Activated CD8-positive, alpha-beta memory T cell treated with anti-CD3 and anti-CD28 coated beads for 1 hour (primary cell): Measurements from ENCODE around the gene DLG2.
"Not testable (repeated sequence)": the region's sequence is repeated elsewhere in the genome, so short reads cannot be mapped to it uniquely, and the experiment has no call there.

ENCODE experiments used
- DNase-seq, 2 donors: peaks; one replicate each; pipeline ENCODE4 v3.0.0-alpha.2; 2020; ENCODE audit warnings: low read depth in 1 of 2; ENCODE audit errors: extremely low read depth in 1 of 2

The DLG2 gene

DNA sequence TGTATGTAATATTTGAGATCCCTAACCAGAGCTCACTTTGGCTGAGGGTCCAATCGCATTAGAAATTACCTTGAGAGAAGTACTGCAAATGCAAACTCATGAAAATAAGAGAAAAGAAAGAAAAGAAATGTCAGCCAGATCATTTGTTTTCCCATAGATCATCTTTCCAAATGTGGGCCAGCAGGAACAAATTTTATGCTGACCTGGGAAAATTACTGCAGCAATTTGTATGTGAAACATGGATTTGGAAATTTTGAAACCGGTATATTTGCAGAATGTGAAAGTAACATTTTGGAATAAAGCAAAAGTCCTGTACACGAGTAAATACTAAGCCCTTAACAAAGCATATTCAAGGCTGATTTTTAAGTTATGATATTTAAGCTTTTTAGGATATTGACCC is 1282.1 kb downstream of the DLG2 start:
- no peak for DNase-seq

DNA sequence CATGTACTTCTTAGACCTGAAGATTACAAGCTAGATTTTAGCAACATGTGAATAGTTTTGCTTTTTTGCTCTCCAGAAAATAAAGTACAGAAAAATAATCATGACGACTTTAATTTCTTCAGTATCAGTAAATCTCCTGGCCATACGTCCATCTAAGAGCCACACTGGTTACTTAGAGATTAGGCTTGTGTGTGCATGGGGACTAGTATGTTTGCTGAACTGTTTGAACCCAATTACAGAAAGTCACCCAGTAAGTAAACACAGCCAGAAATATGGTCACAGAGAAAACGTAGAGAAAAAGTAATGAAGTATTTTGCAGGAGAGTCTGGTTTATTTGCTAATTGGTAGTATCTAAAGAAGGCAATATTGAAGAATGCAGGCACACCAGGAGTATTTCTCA is 1287.3 kb downstream of the DLG2 start:
- no peak for DNase-seq

DNA sequence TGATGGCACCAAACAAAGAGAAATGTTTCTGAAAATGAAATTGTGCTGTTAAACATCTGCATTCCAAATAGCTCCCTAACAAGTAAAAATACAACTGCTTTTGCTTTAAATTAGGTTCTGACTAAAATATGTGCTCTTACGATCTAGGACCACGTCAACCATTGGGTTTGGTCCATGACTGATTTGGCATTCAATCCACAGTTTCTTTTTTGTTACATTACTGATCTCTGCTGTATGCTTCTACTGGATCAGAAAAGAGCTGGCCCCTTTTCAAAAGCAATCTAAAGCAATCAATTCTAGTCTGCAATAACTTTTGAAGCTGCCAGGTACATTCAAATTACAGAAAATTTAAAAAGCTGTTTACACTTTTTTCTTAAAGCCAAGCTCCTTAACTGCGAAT is 1293.9 kb downstream of the DLG2 start:
- DNase-seq = no peak

DNA sequence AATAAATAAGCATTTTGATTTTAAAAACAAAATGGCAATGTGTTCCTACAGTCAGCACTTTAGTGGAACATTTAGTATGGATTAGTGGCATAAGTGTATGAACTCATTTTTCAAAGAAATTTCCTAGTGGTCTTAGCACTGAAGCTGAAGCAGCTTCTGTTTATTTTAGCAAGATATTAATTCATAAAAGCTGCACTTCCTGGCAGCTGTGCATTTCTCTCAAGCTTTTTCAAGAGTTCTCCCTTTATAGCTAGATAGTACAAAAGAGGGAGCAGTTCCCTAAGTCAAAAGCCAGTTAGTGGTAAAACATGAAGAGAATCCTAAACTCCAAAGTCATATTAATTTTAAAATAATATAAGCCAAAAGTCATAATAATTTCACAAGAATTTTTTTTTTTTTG is 1304.9 kb downstream of the DLG2 start:
- no peak for DNase-seq

DNA sequence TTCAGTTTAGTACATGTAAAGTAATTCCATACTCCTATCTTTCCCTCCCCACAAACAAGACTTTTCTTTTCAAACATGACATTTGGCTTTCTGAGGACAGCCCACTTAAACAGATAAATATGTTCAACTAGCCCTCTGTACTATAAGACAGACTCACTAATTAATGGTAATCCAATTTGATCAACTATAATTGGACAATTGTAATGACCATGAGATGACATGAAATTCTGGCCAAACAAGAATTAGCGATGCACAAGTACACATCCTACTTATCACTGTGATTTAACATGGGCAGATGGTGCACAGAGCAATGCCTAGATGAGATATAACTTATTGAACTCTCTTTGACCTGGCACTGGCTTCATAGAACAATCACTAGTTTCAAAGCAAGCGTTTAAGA is 1307.3 kb downstream of the DLG2 start:
- no peak for DNase-seq

DNA sequence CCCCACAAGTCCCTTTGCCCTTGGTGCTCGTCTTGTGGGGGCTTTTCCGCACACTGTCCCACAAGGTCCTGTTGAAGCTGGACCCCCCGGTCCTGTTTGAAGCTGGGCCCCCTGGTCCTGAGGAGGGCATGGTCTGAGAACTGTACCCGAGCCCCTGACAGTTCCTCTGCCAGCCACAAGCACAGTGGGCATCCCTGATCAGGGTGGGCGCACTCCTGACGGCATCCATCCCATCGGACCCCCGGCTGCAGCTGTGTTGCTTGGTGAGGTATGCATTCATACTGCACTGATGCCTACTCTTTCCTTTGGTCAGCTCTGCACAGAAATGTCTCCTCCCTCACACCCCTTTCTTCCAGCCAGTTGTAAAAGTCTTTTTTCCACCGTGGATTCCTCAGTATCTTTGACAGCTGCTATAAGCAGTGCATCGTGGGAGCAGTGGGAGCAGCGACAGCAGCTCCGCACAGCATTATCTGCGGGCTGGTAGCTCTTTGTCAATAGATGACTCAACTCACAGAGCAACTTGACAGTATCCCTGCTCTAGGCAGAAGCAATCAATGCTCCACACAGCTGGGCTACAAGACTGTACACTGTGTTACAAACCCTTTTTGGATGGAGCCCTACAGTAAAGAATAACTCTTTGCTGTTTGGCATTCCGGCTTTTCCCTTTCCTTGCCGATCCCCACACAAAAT is 1310.1 kb downstream of the DLG2 start:
- no peak for DNase-seq

DNA sequence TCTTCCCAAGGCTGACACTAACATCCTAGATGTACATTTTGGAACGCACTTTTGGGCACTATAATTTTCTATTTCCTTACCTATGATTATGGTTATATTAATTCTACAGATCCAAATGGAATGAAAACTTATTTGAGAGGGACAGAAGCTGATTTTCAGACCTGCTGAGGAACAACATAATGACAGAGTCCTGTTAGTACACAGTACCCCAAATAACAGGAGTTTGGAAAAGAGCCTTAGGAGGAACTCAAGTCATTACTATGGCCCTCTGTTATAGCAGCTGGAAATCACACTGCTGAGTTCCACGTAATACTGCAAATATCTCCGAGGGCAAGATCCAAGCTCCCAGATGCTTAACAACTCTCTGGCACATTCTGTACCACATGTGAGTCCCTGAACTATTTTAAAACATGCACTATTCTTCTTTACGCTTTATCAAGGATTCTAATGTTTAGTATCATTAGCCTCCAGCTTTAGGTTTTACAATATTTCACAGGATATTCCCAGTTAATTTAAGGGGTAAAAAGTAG is 1313.2 kb downstream of the DLG2 start:
- DNase-seq = no peak

DNA sequence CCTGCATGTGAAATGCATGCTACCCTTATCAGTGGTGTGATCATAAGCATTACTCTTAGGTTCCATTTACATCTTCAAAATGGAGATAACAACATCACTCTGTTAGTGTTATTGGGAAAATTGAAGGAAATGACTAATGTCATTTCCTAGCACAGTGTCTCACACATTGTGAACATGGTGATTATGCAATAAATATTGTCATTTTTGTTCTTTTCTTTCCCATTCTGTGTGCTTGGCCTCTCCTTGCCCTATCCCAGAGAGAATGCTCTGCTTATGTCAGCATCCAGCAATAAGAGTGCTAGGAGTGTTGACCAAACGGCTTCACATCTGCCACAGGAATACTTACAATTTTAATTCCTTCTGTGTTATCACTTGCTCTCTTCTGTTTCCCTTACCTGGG is 1316.9 kb downstream of the DLG2 start:
- no peak for DNase-seq

DNA sequence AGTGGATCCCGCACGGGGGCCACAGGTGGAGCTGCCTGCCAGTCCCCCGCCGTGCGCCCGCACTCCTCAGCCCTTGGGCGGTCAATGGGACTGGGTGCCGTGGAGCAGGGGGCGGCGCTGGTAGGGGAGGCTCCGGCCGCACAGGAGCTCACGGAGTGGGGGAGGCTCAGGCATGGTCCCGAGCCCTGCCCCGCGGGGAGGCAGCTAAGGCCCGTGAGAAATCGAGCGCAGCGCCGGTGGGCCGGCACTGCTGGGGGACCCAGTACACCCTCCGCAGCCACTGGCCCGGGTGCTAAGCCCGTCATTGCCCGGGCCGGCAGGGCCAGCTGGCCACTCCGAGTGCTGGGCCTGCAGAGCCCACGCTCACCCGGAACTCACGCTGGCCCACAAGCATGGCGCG is 1318.7 kb downstream of the DLG2 start:
- not testable (repeated sequence) for DNase-seq

DNA sequence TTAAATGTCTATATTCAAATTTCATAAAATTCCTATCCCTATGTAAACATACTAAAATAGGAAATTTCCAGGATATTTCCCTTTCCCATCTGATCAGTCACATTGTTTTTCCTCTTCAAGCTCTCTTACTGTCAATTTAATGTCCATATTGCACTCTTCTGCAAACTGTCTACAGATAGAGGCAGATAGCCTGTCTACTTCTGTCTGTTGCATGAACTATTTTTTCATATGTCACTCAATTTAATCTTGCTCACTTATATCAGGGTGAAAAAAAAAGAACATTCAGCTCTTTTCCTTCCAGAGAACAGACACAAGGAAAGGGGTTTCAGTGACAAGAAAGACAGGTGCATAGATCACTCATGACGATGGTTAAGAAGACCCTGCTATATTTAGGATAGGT is 1327.1 kb downstream of the DLG2 start:
- no peak for DNase-seq

DNA sequence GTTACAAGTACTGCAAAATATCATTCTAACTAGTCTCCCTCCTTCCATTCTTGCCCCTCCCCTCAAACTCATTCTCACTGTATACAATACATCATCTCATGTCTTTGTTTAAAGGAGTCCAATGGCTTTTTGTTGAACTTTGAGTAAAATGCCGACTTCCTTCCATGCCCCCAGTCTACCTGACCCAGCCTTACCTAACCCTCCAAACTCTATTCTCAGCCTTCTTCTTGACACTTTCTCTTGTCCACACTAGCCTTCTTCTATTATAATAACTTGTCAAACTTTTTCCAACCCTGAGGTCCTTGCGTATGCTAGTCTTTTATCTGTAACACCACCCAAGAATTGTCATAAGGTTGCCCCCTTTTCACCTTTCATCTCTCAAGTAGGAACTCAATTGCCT is 1329.6 kb downstream of the DLG2 start:
- DNase-seq = no peak

DNA sequence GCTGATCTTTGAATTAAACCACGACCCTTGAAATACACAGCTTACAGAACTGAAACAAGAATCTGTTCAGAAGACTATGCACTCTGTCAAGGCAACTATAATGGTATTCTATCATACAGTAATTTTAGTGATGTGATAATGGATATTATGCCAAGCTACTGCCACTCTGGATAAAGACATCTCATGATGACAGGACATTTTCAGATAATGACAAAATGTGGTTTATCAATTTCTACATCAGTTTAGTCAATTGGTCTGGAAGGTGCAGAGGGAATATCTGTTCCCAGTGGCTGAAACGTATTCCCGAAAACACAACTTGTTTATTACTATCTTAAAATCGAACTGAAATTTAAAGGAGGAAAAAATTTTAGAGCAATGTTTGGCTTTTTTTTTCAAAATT is 1331.3 kb downstream of the DLG2 start:
- DNase-seq = no peak

DNA sequence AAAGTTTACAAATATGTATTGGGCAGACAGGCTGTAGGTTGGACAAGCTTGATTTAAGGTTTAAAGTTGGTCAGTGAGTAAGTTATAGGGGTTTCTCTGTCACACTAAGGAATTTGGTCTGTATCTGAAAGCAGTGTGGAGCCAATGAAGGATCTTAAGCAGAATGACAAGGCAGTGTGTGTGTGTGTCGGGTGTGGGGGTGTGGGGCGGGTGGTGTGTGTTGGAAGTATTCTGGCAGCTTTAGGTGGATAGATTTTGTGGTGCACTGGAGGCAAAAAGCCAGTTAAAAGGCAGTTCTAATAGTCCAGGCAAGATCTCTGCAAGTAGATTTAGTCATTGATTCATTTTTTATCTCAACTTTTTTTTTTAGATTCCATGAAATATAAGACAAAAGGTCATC is 1334.2 kb downstream of the DLG2 start:
- DNase-seq = no peak

DNA sequence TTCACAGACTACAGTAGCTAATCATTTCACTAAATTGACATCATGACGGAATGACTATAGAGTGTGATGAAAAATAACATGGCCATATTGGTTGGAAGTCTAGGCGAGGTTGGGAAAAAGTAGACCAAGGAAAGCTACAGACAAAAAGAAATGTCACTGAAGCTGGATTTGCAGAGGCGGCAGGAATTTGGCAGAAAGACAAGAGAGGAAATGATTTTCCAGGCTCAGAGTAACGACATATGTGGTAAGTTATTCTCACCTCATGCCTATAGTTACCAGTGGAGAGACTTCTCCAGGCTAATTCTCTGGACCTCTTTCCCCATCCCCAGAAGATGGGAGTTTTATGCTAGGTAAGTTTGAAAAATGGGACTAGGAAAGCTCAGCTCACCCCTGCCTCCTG is 1335.1 kb downstream of the DLG2 start:
- no peak for DNase-seq

DNA sequence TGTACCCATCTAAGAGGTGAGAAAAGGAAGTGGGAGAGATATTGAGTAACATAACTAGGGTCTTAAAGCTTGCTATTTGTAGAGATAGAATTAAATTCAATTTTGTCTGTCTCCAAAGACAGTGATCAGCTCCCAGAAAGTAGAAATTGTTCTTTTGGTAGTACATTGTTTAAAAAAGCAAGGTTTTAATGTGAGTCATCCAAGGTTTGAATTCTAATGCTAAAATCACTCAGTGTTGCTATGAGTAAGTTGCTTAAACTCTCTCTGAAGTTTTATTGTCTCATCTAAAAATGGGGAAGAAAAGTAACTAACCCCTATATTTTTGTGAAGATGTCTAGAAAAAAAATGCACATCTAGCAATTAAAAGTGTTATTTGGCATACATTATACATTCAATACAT is 1336.5 kb downstream of the DLG2 start:
- DNase-seq = no peak

DNA sequence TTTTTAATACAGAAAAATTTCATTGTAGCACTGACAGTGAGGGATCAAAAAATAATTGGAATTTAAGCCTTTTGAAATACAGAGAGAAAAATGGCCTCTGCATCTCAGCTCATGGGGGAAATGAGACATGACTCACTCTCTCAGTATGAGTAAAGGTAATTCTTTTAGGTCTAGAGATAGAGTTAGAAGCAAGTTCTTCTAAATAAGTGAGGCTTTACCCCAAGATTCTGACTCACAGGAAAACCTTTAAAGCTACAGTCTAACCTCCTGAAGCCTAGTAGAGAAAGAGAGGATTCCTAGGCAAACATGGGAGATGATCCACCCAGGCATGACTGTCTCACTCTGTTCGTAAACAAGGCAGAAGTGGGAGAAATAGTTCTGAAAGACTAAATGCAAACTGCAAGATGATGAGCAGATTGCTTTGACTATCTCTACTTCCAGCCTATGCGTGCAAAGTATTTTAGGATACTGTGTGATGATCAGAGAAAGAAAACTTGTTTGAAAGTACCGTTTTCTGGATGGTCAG is 1337.7 kb downstream of the DLG2 start:
- DNase-seq = no peak

DNA sequence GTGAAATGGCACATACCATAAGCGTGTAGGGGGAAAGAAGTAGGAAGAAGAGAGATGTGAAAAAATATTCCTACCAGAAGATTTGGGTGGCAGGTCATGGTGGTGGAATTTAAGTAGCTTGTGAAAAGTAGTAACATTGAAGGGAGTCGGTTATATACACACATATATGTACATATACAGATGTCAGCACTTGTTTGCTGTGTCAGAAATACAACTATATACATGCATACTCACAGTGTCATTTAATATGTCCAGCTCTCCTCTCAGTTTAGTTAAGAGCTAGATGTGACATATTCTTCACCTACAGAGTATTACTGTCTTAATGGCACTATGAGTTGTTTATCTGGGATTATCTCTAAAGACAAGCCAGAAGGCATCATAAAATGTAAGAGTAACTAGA is 1353.6 kb downstream of the DLG2 start:
- no peak for DNase-seq

DNA sequence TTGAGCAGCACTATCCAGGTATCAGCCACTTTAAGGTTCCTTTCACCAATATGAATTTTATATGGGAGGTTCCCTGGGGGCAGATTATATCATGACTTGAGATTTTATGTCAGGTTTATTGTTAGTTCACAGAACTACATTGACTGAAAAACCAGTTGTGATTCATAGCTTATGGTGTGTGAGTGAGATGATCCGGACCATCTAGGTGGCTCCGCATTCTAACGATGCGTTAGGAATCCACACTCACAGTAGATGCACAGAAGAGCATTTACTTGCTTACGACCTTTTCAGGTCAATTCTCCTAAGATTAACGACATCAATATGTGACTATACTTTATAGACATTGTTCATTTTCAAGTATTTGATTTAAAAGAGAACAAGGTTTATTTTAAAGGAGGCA is 1356.7 kb downstream of the DLG2 start:
- DNase-seq = no peak

DNA sequence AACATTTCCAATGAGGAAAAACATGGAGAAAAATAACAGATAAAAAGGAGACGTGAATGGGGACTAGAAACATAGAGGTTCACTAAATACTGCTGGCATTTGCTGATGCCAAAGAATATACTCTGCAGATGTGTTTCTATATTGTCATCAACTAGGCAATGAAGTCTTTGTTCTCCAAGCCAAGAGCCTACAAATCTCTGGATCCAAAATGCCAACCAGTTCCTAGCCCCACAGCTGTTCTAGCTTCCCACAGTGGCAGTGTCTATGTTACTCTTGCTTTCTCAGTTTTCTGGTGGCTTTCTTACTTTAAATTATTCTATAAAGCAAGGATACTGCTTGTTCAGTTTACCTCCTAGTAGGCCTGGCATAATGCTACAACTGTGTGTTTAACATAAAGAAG is 1363.1 kb downstream of the DLG2 start:
- no peak for DNase-seq

DNA sequence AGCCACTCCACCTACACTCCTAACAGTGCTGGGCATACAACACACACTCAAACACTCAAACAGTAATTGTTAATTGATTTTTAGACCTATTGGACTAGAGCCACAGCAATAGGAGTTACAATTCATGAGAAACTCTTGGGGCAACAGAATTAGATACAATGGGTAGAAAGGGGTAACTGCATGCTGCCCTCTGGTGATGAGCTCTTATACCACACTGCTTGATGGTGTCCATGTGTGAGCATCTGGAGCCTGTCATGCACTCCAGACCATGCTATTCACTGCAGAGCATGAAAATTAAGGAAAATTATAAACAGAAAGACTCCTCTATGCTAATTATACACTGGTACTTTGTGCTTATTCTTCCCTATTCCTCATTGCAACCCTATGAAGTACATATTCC is 1365.4 kb downstream of the DLG2 start:
- no peak for DNase-seq

DNA sequence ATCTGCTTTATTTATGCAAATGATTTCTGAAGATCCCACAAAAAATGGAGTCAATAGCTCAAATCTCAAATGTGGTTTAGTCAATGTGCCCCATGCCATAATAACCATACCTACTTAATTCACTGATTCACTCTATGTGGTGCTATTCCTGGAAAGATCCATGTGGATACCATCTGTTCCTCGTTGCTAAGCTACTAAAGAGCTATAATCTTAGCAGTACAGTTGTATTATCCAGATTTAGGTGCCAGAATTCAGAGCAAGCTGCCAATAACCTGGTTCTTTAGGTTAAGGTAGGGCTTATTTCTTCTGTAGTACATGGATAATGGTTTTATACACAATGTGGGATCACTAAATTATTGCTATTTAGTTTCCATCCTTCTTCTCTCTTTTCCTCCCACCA is 1366.3 kb downstream of the DLG2 start:
- no peak for DNase-seq

DNA sequence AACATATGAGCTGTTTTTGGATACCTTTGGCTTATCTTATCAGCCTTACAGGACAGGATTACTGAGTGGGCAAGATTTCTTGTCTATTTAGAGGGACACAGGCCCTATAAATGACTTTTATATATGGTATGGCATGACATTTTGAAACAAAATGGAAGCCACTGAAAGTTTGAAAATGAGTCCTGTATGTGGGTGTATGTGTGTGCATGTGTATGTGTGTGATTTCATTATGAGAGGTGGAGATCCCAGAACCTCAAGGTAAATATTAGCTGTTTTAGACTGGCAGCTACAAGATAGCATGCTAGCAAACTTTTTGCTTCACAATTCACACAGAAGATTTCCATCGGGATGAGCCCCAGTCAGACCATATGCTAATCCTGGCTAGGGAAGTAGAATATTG is 1370.5 kb downstream of the DLG2 start:
- DNase-seq = no peak

DNA sequence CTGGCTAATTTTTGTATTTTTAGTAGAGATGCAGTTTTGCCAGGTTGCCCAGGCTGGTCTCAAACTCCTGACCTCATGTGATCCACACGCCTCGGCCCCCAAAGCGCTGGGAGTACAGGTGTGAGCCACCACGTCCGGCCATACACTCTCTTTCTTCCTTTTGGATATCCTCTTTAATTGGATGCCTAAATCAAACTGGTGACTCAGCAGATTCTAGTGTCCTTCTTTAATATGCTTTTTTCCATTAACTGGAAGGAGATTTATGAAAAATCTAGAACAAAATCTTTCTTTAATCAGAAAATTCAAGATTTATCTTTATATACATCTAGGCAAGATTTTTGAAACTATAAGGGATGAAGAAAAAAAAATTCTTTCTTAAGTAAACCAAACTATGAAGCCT is 1371.7 kb downstream of the DLG2 start:
- DNase-seq = no peak
